Mucosa of descending colon (tissue), 3 donors: ENCODE results near the gene FBN2. TPM values are rescaled to one million over a fixed set of nuclear protein-coding genes. Genes with fewer than 3 reads are reported as not detected.

ENCODE experiments used
- ATAC-seq: fragments of 200-7000 bp; cut with Tn5 transposase; one replicate; pipeline ENCODE4 v1.9.1; 2020; ENCODE audit warnings: mild to moderate bottlenecking, moderate library complexity
- DNase-seq, 3 donors: peaks; one replicate each; pipeline ENCODE4 v3.0.0-alpha.2; 2020
- H3K36me3 ChIP-seq: fragments of 200-600 bp; one replicate; pipeline ENCODE4 v1.8.0; 2021; ENCODE audit warnings: low read depth, mild to moderate bottlenecking
- H3K4me1 ChIP-seq: fragments of 200-600 bp; one replicate; pipeline ENCODE4 v1.8.0; 2021; ENCODE audit warnings: low read depth, mild to moderate bottlenecking
- H3K4me3 ChIP-seq: fragments of 200-600 bp; one replicate; pipeline ENCODE4 v1.8.0; 2021; ENCODE audit warnings: mild to moderate bottlenecking
- H3K9me3 ChIP-seq: fragments of 200-600 bp; one replicate; pipeline ENCODE4 v1.8.0; 2021; ENCODE audit warnings: mild to moderate bottlenecking
- intact Hi-C, 2 donors: fragments of 100-400 bp; cut with DNase I in 1 of 2; cut with micrococcal nuclease in 1 of 2; formaldehyde crosslinking; loops; one replicate each; pipeline versions ENCODE4 v1.11.0 to v1.11.1; 2022; cut with DNase I, micrococcal nuclease
- long read RNA-seq, 2 donors: library from polyadenylated mRNA; unstranded; transcript quantifications; one replicate each; pipeline ENCODE4 v2.0.0, GENCODE V29; 2019 to 2021
- total RNA-seq, 3 donors: library from RNA; stranded (reverse); fragmentation: NEBNext Ultra II Directional in 2 of 3; extraction: Animal tissue kit (Norgen Biotek cat#: 25700) in 2 of 3; gene quantifications; one replicate each; pipeline versions ENCODE4 v1.2.1 to v1.2.4, GENCODE V29; 2021 to 2023
- TF ChIP-seq, protein P1 (sequence below): fragments of 200-600 bp; IDR thresholded peaks from one replicate; pipeline ENCODE4 v1.8.0; 2022; ENCODE audit warnings: antibody characterized with exemption, mild to moderate bottlenecking
- donor health status: DM: no; HTN: no; CAD: no; lungs with moderate emphysema.
- donor health status: DM: no; HTN: no; CAD: no.
- donor health status: DM: no; HTN: yes; CAD: no.

FBN2 gene
- total RNA-seq, result 1 to 10 TPM; 1.0 to 5.8 (median 1.6) TPM
- long read RNA-seq, donor 1, partial matches to known transcripts, result 1 of 2 reads
- long read RNA-seq, donor 1, other reads (novel, unspliced or antisense), result 1 of 2 reads
- long read RNA-seq, donor 2, partial matches to known transcripts, result 0 of 1 reads
- long read RNA-seq, donor 2, other reads (novel, unspliced or antisense), result 1 of 1 reads

GRCh38 chr5:128538000-128538249 is at the start of gene FBN2:
TSS of gene FBN2 (minus strand) at chr5:128538245. CDS start at chr5:128537603, 642 bp downstream.
- TF ChIP-seq, protein P1, sequence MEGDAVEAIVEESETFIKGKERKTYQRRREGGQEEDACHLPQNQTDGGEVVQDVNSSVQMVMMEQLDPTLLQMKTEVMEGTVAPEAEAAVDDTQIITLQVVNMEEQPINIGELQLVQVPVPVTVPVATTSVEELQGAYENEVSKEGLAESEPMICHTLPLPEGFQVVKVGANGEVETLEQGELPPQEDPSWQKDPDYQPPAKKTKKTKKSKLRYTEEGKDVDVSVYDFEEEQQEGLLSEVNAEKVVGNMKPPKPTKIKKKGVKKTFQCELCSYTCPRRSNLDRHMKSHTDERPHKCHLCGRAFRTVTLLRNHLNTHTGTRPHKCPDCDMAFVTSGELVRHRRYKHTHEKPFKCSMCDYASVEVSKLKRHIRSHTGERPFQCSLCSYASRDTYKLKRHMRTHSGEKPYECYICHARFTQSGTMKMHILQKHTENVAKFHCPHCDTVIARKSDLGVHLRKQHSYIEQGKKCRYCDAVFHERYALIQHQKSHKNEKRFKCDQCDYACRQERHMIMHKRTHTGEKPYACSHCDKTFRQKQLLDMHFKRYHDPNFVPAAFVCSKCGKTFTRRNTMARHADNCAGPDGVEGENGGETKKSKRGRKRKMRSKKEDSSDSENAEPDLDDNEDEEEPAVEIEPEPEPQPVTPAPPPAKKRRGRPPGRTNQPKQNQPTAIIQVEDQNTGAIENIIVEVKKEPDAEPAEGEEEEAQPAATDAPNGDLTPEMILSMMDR, result no peak
- intact Hi-C loops, result no loop called here
- DNase-seq (no peak), ATAC-seq (no peak)
- H3K4me3 ChIP-seq, result peak within 1 kb of the TSS; percentile 9
- H3K4me1 ChIP-seq, result peaks cover 10% of the 10 kb centered on the region
- H3K9me3 ChIP-seq, result no peaks in the 10 kb centered on the region
- no peaks in the 10 kb centered on the region for H3K36me3 ChIP-seq

DNA sequence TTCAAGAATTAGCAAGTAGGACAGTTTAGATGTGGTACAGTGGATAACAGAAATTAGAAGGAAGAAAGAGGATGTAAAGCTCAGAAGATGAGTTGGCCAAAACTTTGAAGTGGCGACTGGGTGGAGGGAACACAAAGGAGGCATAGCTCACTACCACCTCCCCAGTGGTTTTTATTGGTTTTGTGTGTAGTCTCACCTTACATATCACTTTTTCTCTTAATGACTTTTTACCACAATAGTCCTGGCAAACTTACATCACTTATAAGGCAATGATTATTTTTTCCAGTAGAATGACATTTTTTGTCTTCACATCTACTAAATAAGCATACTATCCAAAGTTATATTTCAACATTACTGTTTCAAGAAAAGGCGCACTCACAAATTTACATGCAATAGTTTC is 49.2 kb upstream of the FBN2 start:
- ATAC-seq, result no peak
- no peak for DNase-seq
- TF ChIP-seq, protein P1, result no peak
- no peaks in the 10 kb centered on the region for H3K36me3 ChIP-seq
- intact Hi-C loops, result no loop called here
- no peaks in the 10 kb centered on the region for H3K4me1 ChIP-seq
- H3K4me3 ChIP-seq, result no peak overlapping the region
- H3K9me3 ChIP-seq, result no peaks in the 10 kb centered on the region

DNA sequence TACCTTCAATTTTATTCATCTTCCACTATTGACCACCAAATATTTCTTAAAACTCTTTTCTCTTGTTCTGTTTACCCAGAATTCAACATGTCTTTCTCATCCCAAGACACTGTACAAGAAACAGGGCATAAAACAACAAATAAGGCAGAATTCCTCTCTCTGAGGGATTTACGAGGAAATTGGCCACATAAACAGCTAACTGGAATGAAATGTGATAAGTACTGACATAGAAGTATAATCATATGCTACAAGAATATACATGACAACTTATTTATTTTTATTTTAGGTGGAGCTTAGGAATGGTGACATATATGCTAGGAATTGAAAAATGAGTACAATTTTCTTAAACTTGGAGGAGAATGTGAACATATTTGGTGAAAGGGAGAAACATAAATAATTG is 48.8 kb upstream of the FBN2 start:
- no peaks in the 10 kb centered on the region for H3K36me3 ChIP-seq
- ATAC-seq (no peak), DNase-seq (no peak)
- TF ChIP-seq, protein P1, result no peak
- intact Hi-C loops, result no loop called here
- no peaks in the 10 kb centered on the region for H3K4me1 ChIP-seq
- H3K9me3 ChIP-seq, result no peaks in the 10 kb centered on the region
- no peak overlapping the region for H3K4me3 ChIP-seq

DNA sequence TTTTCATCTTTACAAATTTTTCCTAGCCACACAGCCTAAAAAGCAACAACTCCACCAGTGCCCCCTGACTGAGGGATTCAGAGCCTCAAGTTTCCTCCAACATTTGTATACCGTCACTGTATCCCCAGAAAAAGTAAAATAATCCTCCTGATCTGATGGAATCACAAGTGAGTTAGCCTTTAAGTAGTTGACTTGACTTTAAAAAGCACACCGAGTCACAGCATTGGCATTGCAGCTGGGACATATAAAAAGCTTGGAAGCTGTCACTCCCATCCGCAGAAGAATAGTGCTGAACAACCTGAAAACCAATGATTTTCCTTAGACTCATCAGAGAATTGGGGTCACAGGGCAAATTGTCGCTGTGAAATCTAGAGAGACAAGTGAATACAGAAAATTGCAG is 41.6 kb upstream of the FBN2 start:
- H3K9me3 ChIP-seq, result no peaks in the 10 kb centered on the region
- no peak for ATAC-seq
- DNase-seq, result no peak
- no peak overlapping the region for H3K4me3 ChIP-seq
- H3K36me3 ChIP-seq, result no peaks in the 10 kb centered on the region
- TF ChIP-seq, protein P1, result no peak
- H3K4me1 ChIP-seq, result no peaks in the 10 kb centered on the region
- intact Hi-C loops, result no loop called here

DNA sequence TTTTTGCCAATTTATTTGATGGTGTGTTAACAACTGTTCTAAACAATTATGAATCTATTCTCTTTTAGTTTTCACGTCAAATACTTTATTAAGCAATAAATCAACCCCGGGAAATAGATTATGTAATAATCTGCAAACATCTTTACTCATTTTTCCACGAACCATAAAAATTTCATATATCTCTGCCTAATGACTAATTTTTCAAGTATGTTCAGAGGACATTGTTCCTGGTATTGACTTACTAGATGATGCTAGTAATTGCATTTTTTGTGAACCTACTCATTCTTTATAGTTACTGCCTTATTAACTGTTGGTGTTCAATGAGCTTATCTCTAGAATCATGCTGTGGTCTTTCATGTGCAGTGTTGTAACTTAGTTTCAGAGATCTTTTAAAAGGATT is 41.0 kb upstream of the FBN2 start:
- H3K4me3 ChIP-seq, result no peak overlapping the region
- no peaks in the 10 kb centered on the region for H3K4me1 ChIP-seq
- no peaks in the 10 kb centered on the region for H3K9me3 ChIP-seq
- intact Hi-C loops, result no loop called here
- TF ChIP-seq, protein P1, result no peak
- ATAC-seq (no peak), DNase-seq (no peak)
- H3K36me3 ChIP-seq, result no peaks in the 10 kb centered on the region

DNA sequence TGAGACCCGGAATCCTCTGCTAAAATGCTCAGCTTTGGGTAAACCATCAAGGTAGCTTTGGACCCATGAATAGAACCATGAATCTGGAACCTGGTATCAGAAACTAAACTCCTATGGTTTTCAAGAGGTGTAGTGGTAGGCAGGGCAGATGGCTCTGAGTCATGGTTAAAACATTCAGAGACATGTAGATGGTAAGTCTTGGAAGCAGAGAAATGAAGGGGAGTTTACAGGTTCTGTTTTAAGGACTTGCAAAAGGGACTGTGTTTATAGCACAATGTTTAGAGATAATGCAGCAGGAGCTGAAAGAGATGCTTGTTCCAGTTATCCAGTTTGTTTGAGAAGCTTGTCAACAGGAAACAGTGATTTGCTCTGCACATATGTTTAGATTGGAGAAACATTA is 36.0 kb upstream of the FBN2 start:
- Histone ChIP-seq H3K36me3 (no peaks in the 10 kb centered on the region), H3K4me1 (no peaks in the 10 kb centered on the region), H3K9me3 (no peaks in the 10 kb centered on the region), H3K4me3 (no peak overlapping the region)
- ATAC-seq (no peak), DNase-seq (no peak)
- intact Hi-C loops, result no loop called here
- TF ChIP-seq, protein P1, result no peak
